Esophagus squamous epithelium (tissue), 5 donors: ENCODE results near the gene EPHA5. TPM values are rescaled to one million over a fixed set of nuclear protein-coding genes. Genes with fewer than 3 reads are reported as not detected.

Experiments used
- DNase-seq: peaks from one replicate; lab custom pipeline; 2025; lab: John Stamatoyannopoulos, UW
- H3K27ac ChIP-seq, 4 donors: fragments of 200-600 bp; sonication (generic); one replicate each; pipeline ENCODE4 v1.5.1; 2016 to 2019; ENCODE audit warnings: mild to moderate bottlenecking in 1 of 4
- H3K27me3 ChIP-seq, 4 donors: fragments of 200-600 bp; sonication (generic); 1 replicate in 3 of 4; 2 replicates in 1 of 4; pipeline versions ENCODE4 v1.5.1 to v1.6.0; 2017 to 2021; ENCODE audit warnings: antibody characterized with exemption in 1 of 4
- H3K36me3 ChIP-seq, 3 donors: fragments of 200-600 bp; sonication (generic); one replicate each; pipeline ENCODE4 v1.5.1; 2016 to 2019
- H3K4me1 ChIP-seq, 3 donors: fragments of 200-600 bp; sonication (generic); one replicate each; pipeline ENCODE4 v1.5.1; 2017 to 2019
- H3K4me3 ChIP-seq, 4 donors: fragments of 200-600 bp; sonication (generic); 1 replicate in 3 of 4; 2 replicates in 1 of 4; pipeline ENCODE4 v1.5.1; 2016 to 2019; ENCODE audit warnings: mild to moderate bottlenecking in 2 of 4, moderate library complexity in 1 of 4
- H3K9me3 ChIP-seq, 3 donors: fragments of 200-600 bp; sonication (generic); one replicate each; pipeline ENCODE4 v1.5.1; 2016 to 2019
- CTCF ChIP-seq, 6 experiments: fragments of 450-650 bp in 4 of 6; fragments of 200-600 bp in 2 of 6; sonication (generic) in 2 of 6; IDR thresholded peaks; one replicate each; pipeline ENCODE4 v1.5.1; 2016 to 2019; ENCODE audit warnings: antibody characterized with exemption in 6 of 6, mild to moderate bottlenecking in 4 of 6, moderate library complexity in 4 of 6
- POLR2A ChIP-seq, 4 donors: fragments of 450-650 bp; IDR thresholded peaks; one replicate each; pipeline ENCODE4 v1.6.1; 2017; ENCODE audit warnings: antibody characterized with exemption in 4 of 4, mild to moderate bottlenecking in 4 of 4, moderate library complexity in 3 of 4
- WGBS, 2 donors: methylation state at CpG; one replicate each; pipeline ENCODE4 v1.1.5; 2018; 5-methylcytosine and 5-hydroxymethylcytosine counted together
- intact Hi-C: fragments of 100-400 bp; cut with DNase I; formaldehyde crosslinking; loops from one replicate; pipeline ENCODE4 v1.15.0; 2022
- total RNA-seq, 4 donors: library from RNA; depleted of rRNA; stranded (reverse); fragments of >200 nt; gene quantifications; one replicate each; pipeline ENCODE4 v1.1.0, GENCODE V29; 2016
- donor health status: DM: yes; HTN: yes; CAD: no.

Gene EPHA5
- total RNA-seq, 4 donors from 2014 or later = under 0.01 to 0.06 TPM; not detected in 2

GRCh38 chr4:65437102-65437501 is 233.2 kb downstream of the EPHA5 start:
- TF ChIP-seq POLR2A (IDR thresholded peaks at IDR 0.05) = no peak
- Histone ChIP-seq H3K4me1 (no peaks in the 10 kb centered on the region), H3K4me3 (no peak overlapping the region), H3K36me3 (no peaks in the 10 kb centered on the region), H3K27me3 (no peaks in the 10 kb centered on the region), H3K27ac (no peak overlapping the region), H3K9me3 (no peaks in the 10 kb centered on the region)
- intact Hi-C loops = no loop called here
- 25 to 66% methylated on average over 1 of the region's 1 CpG for WGBS, 2 donors
- no peak for DNase-seq

GRCh38 chr4:65422109-65422508 is 248.2 kb downstream of the EPHA5 start:
- Histone ChIP-seq H3K36me3 (no peaks in the 10 kb centered on the region), H3K27ac (no peak overlapping the region), H3K27me3 (no peaks in the 10 kb centered on the region), H3K4me3 (no peak overlapping the region), H3K9me3 (no peaks in the 10 kb centered on the region), H3K4me1 (no peaks in the 10 kb centered on the region)
- no peak for TF ChIP-seq CTCF (IDR thresholded peaks at IDR 0.05)
- intact Hi-C loops = no loop called here
- DNase-seq = no peak
- 57 to 81% methylated on average over 1 of the region's 1 CpG for WGBS, 2 donors

- H3K27ac ChIP-seq = no peak overlapping the region
- H3K27me3 ChIP-seq = no peaks in the 10 kb centered on the region
- H3K9me3 ChIP-seq = no peaks in the 10 kb centered on the region
- no peak for DNase-seq
- TF ChIP-seq POLR2A (IDR thresholded peaks at IDR 0.05) (no peak), CTCF (IDR thresholded peaks at IDR 0.05) (no peak)
- H3K36me3 ChIP-seq = no peaks in the 10 kb centered on the region
- intact Hi-C loops = no loop called here
- no peak overlapping the region for H3K4me3 ChIP-seq
- no peaks in the 10 kb centered on the region for H3K4me1 ChIP-seq
These were observed 250.3 kb downstream of the EPHA5 start for GRCh38 chr4:65420036-65420435.

GRCh38 chr4:65416891-65417290 is 253.4 kb downstream of the EPHA5 start:
- WGBS, 2 donors = 0 to 37% methylated on average over 1 to 2 of the region's 3 CpGs
- Histone ChIP-seq H3K27ac (no peak overlapping the region), H3K4me1 (no peaks in the 10 kb centered on the region), H3K27me3 (no peaks in the 10 kb centered on the region), H3K4me3 (no peak overlapping the region), H3K36me3 (no peaks in the 10 kb centered on the region), H3K9me3 (no peaks in the 10 kb centered on the region)
- intact Hi-C loops = no loop called here
- no peak for DNase-seq
- no peak for TF ChIP-seq CTCF (IDR thresholded peaks at IDR 0.05)
- no peak for TF ChIP-seq POLR2A (IDR thresholded peaks at IDR 0.05)

- Histone ChIP-seq H3K27ac (no peak overlapping the region), H3K9me3 (no peaks in the 10 kb centered on the region), H3K27me3 (no peaks in the 10 kb centered on the region), H3K36me3 (no peaks in the 10 kb centered on the region), H3K4me3 (no peak overlapping the region), H3K4me1 (no peaks in the 10 kb centered on the region)
- TF ChIP-seq CTCF (IDR thresholded peaks at IDR 0.05) (no peak), POLR2A (IDR thresholded peaks at IDR 0.05) (no peak)
- intact Hi-C loops = no loop called here
- DNase-seq = no peak
- WGBS, 2 donors = 84 to 90% methylated on average over 4 of the region's 4 CpGs
These were observed 262.8 kb downstream of the EPHA5 start for GRCh38 chr4:65407483-65407882.

- no peak for TF ChIP-seq CTCF (IDR thresholded peaks at IDR 0.05)
- TF ChIP-seq POLR2A (IDR thresholded peaks at IDR 0.05) = no peak
- intact Hi-C loops = no loop called here
- Histone ChIP-seq H3K27ac (no peak overlapping the region), H3K4me1 (no peaks in the 10 kb centered on the region), H3K27me3 (no peaks in the 10 kb centered on the region), H3K9me3 (no peaks in the 10 kb centered on the region), H3K36me3 (no peaks in the 10 kb centered on the region), H3K4me3 (no peak overlapping the region)
- DNase-seq = no peak
These were observed 269.2 kb downstream of the EPHA5 start for GRCh38 chr4:65401083-65401482.
